GM12891 (cell line): ENCODE results near the gene SLC17A9.

Experiments used
- POLR2A ChIP-seq: IDR thresholded peaks from 2 replicates; pipeline ENCODE4 v1.6.1; 2011; ENCODE audit warnings: low read depth, low read length, control low read depth
- POLR2AphosphoS5 ChIP-seq: IDR thresholded peaks from 2 replicates; pipeline ENCODE4 v1.6.1; 2011; ENCODE audit warnings: low read depth, low read length, control low read depth

- no peak for TF ChIP-seq POLR2A
- no peak for TF ChIP-seq POLR2AphosphoS5
These were observed 6.8 kb downstream of the SLC17A9 start for GRCh38 chr20:62959101-62959971.
